ENCODE results near the gene RGMA.

The RGMA gene

GRCh38 chr15:93088981-93089726 is at the start of gene RGMA:
Gene RGMA, minus strand, starts transcription at chr15:93089211. Its CDS starts 279 bp downstream, at chr15:93088932.
- DNase-seq = peak; percentile 76

- no peak for DNase-seq
These were observed 47.6 kb upstream of the RGMA start for GRCh38 chr15:93136606-93137005.

GRCh38 chr15:93135997-93136397 is 47.0 kb upstream of the RGMA start:
- no peak for DNase-seq

GRCh38 chr15:93135459-93135858 is 46.4 kb upstream of the RGMA start:
- no peak for DNase-seq

GRCh38 chr15:93131485-93132095 is 42.6 kb upstream of the RGMA start:
- no peak for DNase-seq

- no peak for DNase-seq
These were observed 40.9 kb upstream of the RGMA start for GRCh38 chr15:93129702-93130488.

- no peak for DNase-seq
These were observed 38.3 kb upstream of the RGMA start for GRCh38 chr15:93127286-93127685.

GRCh38 chr15:93126599-93126998 is 37.6 kb upstream of the RGMA start:
- DNase-seq = peak; percentile 91

GRCh38 chr15:93126148-93126547 is 37.1 kb upstream of the RGMA start:
- peak; percentile 56 for DNase-seq

- DNase-seq = no peak
These were observed 35.1 kb upstream of the RGMA start for GRCh38 chr15:93124126-93124525.

GRCh38 chr15:93121973-93122910 is 33.2 kb upstream of the RGMA start:
- no peak for DNase-seq

- no peak for DNase-seq
These were observed 32.1 kb upstream of the RGMA start for GRCh38 chr15:93121107-93121506.

GRCh38 chr15:93118904-93119303 is 29.9 kb upstream of the RGMA start:
- no peak for DNase-seq

- no peak for DNase-seq
These were observed 22.4 kb upstream of the RGMA start for GRCh38 chr15:93111451-93111850.

GRCh38 chr15:93110502-93111040 is 21.6 kb upstream of the RGMA start:
- no peak for DNase-seq

- DNase-seq = no peak
These were observed 20.5 kb upstream of the RGMA start for GRCh38 chr15:93109336-93110102.

- no peak for DNase-seq
These were observed 18.6 kb upstream of the RGMA start for GRCh38 chr15:93107646-93108045.

- no peak for DNase-seq
These were observed 16.5 kb upstream of the RGMA start for GRCh38 chr15:93105485-93105884.

- DNase-seq = no peak
These were observed 14.8 kb upstream of the RGMA start for GRCh38 chr15:93103823-93104222.

GRCh38 chr15:93102211-93102610 is 13.2 kb upstream of the RGMA start:
- peak; percentile 60 for DNase-seq

- DNase-seq = no peak
These were observed 4.8 kb upstream of the RGMA start for GRCh38 chr15:93093765-93094164.

GRCh38 chr15:93091465-93091864 is 2.5 kb upstream of the RGMA start:
- no peak for DNase-seq
